Brain microvascular endothelial cell (primary cell): ENCODE measurements around the gene CLMN.

ENCODE experiments used
- DNase-seq: peaks from one replicate; pipeline ENCODE4 v3.0.0-alpha.2; 2020
- H3K27ac ChIP-seq: fragments of 250-450 bp; sonication (Bioruptor Pico); 2 replicates; pipeline ENCODE4 v1.5.1; 2020; ENCODE audit warnings: mild to moderate bottlenecking, moderate library complexity
- H3K27me3 ChIP-seq: fragments of 250-450 bp; sonication (Bioruptor Pico); replicated peaks from 2 replicates; pipeline ENCODE4 v1.5.1; 2020; ENCODE audit warnings: mild to moderate bottlenecking
- H3K36me3 ChIP-seq: fragments of 250-450 bp; sonication (Bioruptor Pico); replicated peaks from 2 replicates; pipeline ENCODE4 v1.5.1; 2020; ENCODE audit warnings: mild to moderate bottlenecking
- H3K4me3 ChIP-seq: 2 replicates; pipeline ENCODE4 v1.5.1; 2011; ENCODE audit warnings: low read depth, mild to moderate bottlenecking, control low read depth, low read length, moderate library complexity
- in situ Hi-C: cut with HindIII; loops from 2 replicates; pipeline ENCODE4 v1.10.0; 2017; ENCODE audit warnings: low sequenced_read_pairs, low pct_ligation_motif_present
- TF ChIP-seq, protein P1 (sequence below): IDR thresholded peaks from 2 replicates; pipeline ENCODE4 v1.5.1; 2011; ENCODE audit warnings: low read depth, mild to moderate bottlenecking, moderate library complexity, low read length, control low read depth, inconsistent platforms; ENCODE audit errors: missing control alignments

CLMN gene

DNA sequence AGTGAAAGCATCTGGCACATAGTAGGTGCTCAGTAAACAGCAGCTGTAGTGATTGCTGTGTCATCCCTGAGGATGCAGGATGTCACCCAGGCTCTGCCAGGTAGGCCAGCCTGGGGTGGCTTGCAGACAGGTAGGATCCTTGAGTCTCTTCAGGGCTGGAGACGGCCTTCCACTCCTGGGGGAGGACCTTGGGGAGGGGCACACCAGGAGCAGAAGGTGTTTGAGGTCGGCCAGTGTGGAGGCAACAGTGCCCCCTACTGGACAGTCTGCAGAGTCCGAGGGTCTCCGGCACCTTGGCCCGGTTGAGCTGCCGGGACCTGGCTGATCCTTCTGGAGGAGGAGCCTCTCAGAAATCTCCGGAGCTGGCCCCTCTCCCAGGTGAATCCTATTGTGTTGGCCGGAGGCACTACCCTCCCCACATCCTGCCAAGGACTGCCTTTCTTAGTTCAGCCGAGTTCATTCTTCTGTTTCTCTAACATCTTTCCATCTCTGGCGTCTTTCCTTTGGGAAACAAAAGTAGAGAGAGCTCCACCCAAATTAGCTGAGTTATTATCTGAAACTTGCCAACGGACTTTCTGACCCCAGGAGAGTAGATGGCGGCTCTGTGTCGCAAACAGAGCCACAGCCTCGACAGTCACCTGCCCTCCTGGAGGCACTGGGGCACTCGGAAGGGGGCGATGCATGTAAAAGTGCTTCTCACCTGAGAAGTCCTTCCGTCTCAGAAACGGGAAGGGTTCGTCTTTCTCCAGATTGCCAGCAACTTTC is 41.8 kb upstream of the CLMN start:
- Histone ChIP-seq H3K27me3 (peaks cover 5% of the 10 kb centered on the region), H3K27ac (no peak overlapping the region), H3K4me3 (no peak overlapping the region), H3K36me3 (no peaks in the 10 kb centered on the region)
- no peak for DNase-seq
- in situ Hi-C loops, result no loop called here
- TF ChIP-seq, protein P1, sequence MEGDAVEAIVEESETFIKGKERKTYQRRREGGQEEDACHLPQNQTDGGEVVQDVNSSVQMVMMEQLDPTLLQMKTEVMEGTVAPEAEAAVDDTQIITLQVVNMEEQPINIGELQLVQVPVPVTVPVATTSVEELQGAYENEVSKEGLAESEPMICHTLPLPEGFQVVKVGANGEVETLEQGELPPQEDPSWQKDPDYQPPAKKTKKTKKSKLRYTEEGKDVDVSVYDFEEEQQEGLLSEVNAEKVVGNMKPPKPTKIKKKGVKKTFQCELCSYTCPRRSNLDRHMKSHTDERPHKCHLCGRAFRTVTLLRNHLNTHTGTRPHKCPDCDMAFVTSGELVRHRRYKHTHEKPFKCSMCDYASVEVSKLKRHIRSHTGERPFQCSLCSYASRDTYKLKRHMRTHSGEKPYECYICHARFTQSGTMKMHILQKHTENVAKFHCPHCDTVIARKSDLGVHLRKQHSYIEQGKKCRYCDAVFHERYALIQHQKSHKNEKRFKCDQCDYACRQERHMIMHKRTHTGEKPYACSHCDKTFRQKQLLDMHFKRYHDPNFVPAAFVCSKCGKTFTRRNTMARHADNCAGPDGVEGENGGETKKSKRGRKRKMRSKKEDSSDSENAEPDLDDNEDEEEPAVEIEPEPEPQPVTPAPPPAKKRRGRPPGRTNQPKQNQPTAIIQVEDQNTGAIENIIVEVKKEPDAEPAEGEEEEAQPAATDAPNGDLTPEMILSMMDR, result peak; percentile 77

DNA sequence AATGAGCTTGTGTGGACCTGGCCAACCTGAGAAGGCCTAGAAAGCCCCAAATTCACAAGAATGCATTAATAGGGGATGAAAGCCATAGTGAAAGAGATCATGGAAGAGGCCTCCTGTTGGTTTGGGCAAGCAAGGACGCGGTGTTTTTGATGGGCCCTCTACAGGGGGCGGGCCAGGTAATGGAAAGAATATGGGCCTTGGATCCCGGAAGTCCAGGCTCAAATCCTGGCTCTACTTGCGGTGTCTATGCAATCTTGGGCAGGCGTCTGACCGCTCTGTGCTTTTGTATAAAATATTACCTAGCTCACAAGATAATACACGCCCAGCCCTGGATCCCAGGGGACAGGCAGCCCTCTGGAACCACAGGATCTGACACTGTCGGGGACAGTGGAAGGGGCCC is 41.1 kb upstream of the CLMN start:
- Histone ChIP-seq H3K36me3 (no peaks in the 10 kb centered on the region), H3K27ac (no peak overlapping the region), H3K4me3 (no peak overlapping the region), H3K27me3 (peaks cover 5% of the 10 kb centered on the region)
- TF ChIP-seq, protein P1, result no peak
- DNase-seq, result no peak
- in situ Hi-C loops, result no loop called here

GRCh38 chr14:95359994-95360826 is 40.5 kb upstream of the CLMN start:
- Histone ChIP-seq H3K4me3 (peak overlapping the region; percentile 27), H3K27ac (no peak overlapping the region), H3K36me3 (no peaks in the 10 kb centered on the region), H3K27me3 (peaks cover 5% of the 10 kb centered on the region)
- in situ Hi-C loops, result no loop called here
- DNase-seq, result no peak
- TF ChIP-seq, protein P1, result peak; percentile 13

GRCh38 chr14:95356245-95356869 is 36.6 kb upstream of the CLMN start:
- TF ChIP-seq, protein P1, result no peak
- no peaks in the 10 kb centered on the region for H3K36me3 ChIP-seq
- H3K27me3 ChIP-seq, result peaks cover 2% of the 10 kb centered on the region
- in situ Hi-C loops, result no loop called here
- no peak overlapping the region for H3K4me3 ChIP-seq
- no peak for DNase-seq
- no peak overlapping the region for H3K27ac ChIP-seq

DNA sequence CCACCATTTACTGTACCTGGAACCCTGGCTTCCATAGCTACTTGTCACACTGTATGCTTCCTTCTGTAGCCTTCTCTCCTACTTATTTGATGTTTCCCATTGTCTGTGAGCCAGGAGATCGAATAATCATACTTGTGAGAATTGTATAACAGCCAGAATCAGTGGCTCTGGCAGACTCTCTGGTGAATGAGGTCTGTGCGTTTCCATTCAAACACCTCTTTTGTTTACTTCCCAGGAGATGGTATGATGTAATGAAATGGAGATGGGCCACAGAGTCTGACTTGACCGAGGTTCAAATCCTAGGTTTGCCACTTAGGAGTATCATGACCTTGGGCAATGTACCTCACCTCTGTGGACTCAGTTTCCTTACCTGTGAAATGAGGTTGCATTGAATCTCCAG is 35.7 kb upstream of the CLMN start:
- TF ChIP-seq, protein P1, result no peak
- Histone ChIP-seq H3K27me3 (peaks cover 2% of the 10 kb centered on the region), H3K4me3 (no peak overlapping the region), H3K36me3 (no peaks in the 10 kb centered on the region), H3K27ac (no peak overlapping the region)
- no peak for DNase-seq
- in situ Hi-C loops, result no loop called here
